Astrocyte (in vitro differentiated cells and primary cell): ENCODE measurements around the gene MXRA8. TPM values are rescaled to one million over a fixed set of nuclear protein-coding genes. Genes with fewer than 3 reads are reported as not detected.

Experiments used
- DNase-seq: peaks from one replicate; pipeline ENCODE4 v3.0.0-alpha.2; 2010; ENCODE audit warnings: low read depth
- FAIRE-seq: peaks from 2 replicates; lab custom pipeline; 2011; peaks lifted over from hg19 to GRCh38; lab: Jason Lieb, UNC
- H2AFZ ChIP-seq: 2 replicates; pipeline ENCODE4 v1.6.0; 2012; ENCODE audit warnings: low read depth, low read length, inconsistent platforms
- H3K27ac ChIP-seq: 2 replicates; pipeline ENCODE4 v1.5.1; 2011; ENCODE audit warnings: low read depth, low read length, inconsistent platforms
- H3K27me3 ChIP-seq: 2 replicates; pipeline ENCODE4 v1.6.0; 2011; ENCODE audit warnings: low read length, inconsistent platforms; ENCODE audit not compliant: insufficient read depth
- H3K36me3 ChIP-seq: 2 replicates; pipeline ENCODE4 v1.5.1; 2011; ENCODE audit warnings: low read length, inconsistent platforms; ENCODE audit not compliant: insufficient read depth
- H3K4me1 ChIP-seq: 2 replicates; pipeline ENCODE4 v1.5.1; 2011; ENCODE audit warnings: low read length, inconsistent platforms; ENCODE audit not compliant: insufficient read depth
- H3K4me2 ChIP-seq: 2 replicates; pipeline ENCODE4 v1.6.0; 2012; ENCODE audit warnings: low read length, inconsistent platforms
- H3K4me3 ChIP-seq: 2 replicates; pipeline ENCODE4 v1.5.1; 2011; ENCODE audit warnings: low read depth, mild to moderate bottlenecking, low read length, inconsistent platforms; ENCODE audit not compliant: insufficient read depth
- H3K79me2 ChIP-seq: 2 replicates; pipeline ENCODE4 v1.6.0; 2012; ENCODE audit warnings: mild to moderate bottlenecking, low read length, inconsistent platforms; ENCODE audit not compliant: insufficient read depth
- H3K9ac ChIP-seq: 2 replicates; pipeline ENCODE4 v1.6.0; 2012; ENCODE audit warnings: mild to moderate bottlenecking, low read length, inconsistent platforms
- H3K9me3 ChIP-seq: 2 replicates; pipeline ENCODE4 v1.5.1; 2012; ENCODE audit warnings: low read depth, mild to moderate bottlenecking, low read length, inconsistent platforms; ENCODE audit not compliant: insufficient read depth
- H4K20me1 ChIP-seq: 2 replicates; pipeline ENCODE4 v1.6.0; 2012; ENCODE audit warnings: low read length, inconsistent platforms; ENCODE audit not compliant: insufficient read depth
- H3K27ac Mint-ChIP-seq: one replicate; pipeline ENCODE4 v1.8.0; 2021; ENCODE audit warnings: mild to moderate bottlenecking, mixed read lengths; ENCODE audit not compliant: unreplicated experiment
- H3K27me3 Mint-ChIP-seq: one replicate; pipeline ENCODE4 v1.8.0; 2021; ENCODE audit warnings: low read depth, mixed read lengths; ENCODE audit not compliant: unreplicated experiment
- H3K36me3 Mint-ChIP-seq: one replicate; pipeline ENCODE4 v1.8.0; 2021; ENCODE audit warnings: low read depth, mixed read lengths; ENCODE audit not compliant: unreplicated experiment
- H3K4me1 Mint-ChIP-seq: one replicate; pipeline ENCODE4 v1.8.0; 2021; ENCODE audit warnings: low read depth, mixed read lengths; ENCODE audit not compliant: unreplicated experiment
- H3K4me3 Mint-ChIP-seq: one replicate; pipeline ENCODE4 v1.8.0; 2021; ENCODE audit warnings: mild to moderate bottlenecking, moderate library complexity, mixed read lengths; ENCODE audit not compliant: unreplicated experiment
- H3K9me3 Mint-ChIP-seq: one replicate; pipeline ENCODE4 v1.8.0; 2021; ENCODE audit warnings: mild to moderate bottlenecking, mixed read lengths; ENCODE audit not compliant: unreplicated experiment
- EZH2 ChIP-seq: IDR thresholded peaks from 2 replicates; pipeline ENCODE4 v1.6.1; 2012; ENCODE audit warnings: mild to moderate bottlenecking, low read length, inconsistent platforms; ENCODE audit not compliant: insufficient read depth
- total RNA-seq: library from RNA; stranded (reverse); gene quantifications from 2 replicates; pipeline ENCODE4 v1.2.1, GENCODE V29; 2021
- TF ChIP-seq, protein P1 (sequence below): IDR thresholded peaks from 2 replicates; pipeline ENCODE4 v1.5.1; 2011; ENCODE audit warnings: low read depth, mild to moderate bottlenecking, inconsistent platforms, low read length, moderate library complexity; ENCODE audit not compliant: insufficient read depth

Gene MXRA8
- total RNA-seq, 1 donor from 2014 or later: 112 TPM

DNA sequence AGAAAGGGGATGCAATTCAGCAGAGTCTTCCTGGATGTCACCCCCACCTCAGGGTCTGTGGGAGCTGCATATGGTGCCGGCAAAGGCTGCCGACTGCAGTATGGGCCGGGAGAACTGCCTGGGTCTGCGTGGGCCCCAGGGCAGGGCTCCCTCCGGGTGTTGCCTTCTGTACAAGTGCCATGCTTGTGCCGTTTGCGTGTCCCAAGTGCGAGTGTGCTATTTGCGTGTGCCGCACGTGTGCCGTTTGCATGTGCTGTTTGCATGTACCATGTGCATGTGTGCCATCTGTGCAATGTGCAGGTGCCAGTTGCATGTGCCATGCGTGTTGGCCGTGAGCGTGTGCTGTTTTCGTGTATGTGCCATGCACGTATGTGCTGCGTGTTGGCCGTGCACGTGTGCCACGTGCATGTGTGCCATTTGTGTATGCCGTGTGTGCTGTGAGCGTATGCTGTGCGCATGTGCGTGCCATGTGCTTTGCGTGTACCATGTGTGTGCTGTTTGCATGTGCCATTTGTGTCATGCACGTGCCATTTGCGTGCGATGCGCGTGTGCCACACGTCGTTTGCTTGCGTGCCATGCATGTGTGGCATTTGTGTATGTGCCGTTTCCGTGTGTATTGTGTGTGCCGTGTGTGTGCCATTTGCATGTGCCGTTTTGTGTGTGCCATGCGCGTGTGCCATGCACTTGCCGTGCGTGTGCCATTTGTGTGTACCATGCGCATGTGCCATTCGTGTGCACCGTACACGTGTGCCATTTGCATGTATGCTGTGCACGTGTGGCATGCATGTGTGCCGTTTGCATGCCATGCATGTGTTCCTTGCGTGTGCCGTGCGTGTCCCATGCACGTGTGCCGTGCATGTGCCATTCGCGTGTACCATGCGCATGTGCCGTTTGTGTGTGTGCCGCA lies 28.8 kb downstream of the MXRA8 start:
- H3K4me2 ChIP-seq: no peak overlapping the region
- H3K36me3 ChIP-seq: no peaks in the 10 kb centered on the region
- peaks cover 26% of the 10 kb centered on the region for H3K79me2 ChIP-seq
- no peak for DNase-seq
- no peaks in the 10 kb centered on the region for H3K9me3 Mint-ChIP-seq
- no peaks in the 10 kb centered on the region for H3K27me3 Mint-ChIP-seq
- H3K27ac Mint-ChIP-seq: peak overlapping the region; percentile 66
- H3K9ac ChIP-seq: no peak overlapping the region
- H3K9me3 ChIP-seq: no peaks in the 10 kb centered on the region
- H3K4me1 ChIP-seq: peaks cover 7% of the 10 kb centered on the region
- no peaks in the 10 kb centered on the region for H3K4me1 Mint-ChIP-seq
- H4K20me1 ChIP-seq: peaks cover 41% of the 10 kb centered on the region
- H3K27ac ChIP-seq: no peak overlapping the region
- H3K36me3 Mint-ChIP-seq: no peaks in the 10 kb centered on the region
- TF ChIP-seq EZH2: no peak
- TF ChIP-seq, protein P1, sequence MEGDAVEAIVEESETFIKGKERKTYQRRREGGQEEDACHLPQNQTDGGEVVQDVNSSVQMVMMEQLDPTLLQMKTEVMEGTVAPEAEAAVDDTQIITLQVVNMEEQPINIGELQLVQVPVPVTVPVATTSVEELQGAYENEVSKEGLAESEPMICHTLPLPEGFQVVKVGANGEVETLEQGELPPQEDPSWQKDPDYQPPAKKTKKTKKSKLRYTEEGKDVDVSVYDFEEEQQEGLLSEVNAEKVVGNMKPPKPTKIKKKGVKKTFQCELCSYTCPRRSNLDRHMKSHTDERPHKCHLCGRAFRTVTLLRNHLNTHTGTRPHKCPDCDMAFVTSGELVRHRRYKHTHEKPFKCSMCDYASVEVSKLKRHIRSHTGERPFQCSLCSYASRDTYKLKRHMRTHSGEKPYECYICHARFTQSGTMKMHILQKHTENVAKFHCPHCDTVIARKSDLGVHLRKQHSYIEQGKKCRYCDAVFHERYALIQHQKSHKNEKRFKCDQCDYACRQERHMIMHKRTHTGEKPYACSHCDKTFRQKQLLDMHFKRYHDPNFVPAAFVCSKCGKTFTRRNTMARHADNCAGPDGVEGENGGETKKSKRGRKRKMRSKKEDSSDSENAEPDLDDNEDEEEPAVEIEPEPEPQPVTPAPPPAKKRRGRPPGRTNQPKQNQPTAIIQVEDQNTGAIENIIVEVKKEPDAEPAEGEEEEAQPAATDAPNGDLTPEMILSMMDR: no peak
- no peaks in the 10 kb centered on the region for H3K27me3 ChIP-seq
- no peak overlapping the region for H3K4me3 Mint-ChIP-seq
- H3K4me3 ChIP-seq: no peak overlapping the region
- no peak for FAIRE-seq
- H2AFZ ChIP-seq: no peak overlapping the region

DNA sequence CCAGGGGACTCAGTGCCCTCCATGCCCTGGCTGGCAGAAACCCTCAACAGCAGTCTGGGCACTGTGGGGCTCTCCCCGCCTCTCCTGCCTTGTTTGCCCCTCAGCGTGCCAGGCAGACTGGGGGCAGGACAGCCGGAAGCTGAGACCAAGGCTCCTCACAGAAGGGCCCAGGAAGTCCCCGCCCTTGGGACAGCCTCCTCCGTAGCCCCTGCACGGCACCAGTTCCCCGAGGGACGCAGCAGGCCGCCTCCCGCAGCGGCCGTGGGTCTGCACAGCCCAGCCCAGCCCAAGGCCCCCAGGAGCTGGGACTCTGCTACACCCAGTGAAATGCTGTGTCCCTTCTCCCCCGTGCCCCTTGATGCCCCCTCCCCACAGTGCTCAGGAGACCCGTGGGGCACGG lies 30.1 kb downstream of the MXRA8 start:
- Histone ChIP-seq H2AFZ (no peak overlapping the region), H3K36me3 (no peaks in the 10 kb centered on the region), H3K4me2 (no peak overlapping the region), H3K27ac (no peak overlapping the region), H3K4me1 (peaks cover 11% of the 10 kb centered on the region), H3K9me3 (no peaks in the 10 kb centered on the region), H3K27me3 (no peaks in the 10 kb centered on the region), H3K4me3 (no peak overlapping the region), H3K79me2 (peaks cover 35% of the 10 kb centered on the region), H4K20me1 (peaks cover 39% of the 10 kb centered on the region), H3K9ac (no peak overlapping the region)
- H3K36me3 Mint-ChIP-seq: no peaks in the 10 kb centered on the region
- no peak for FAIRE-seq
- H3K27ac Mint-ChIP-seq: no peak overlapping the region
- TF ChIP-seq, protein P1: no peak
- TF ChIP-seq EZH2: no peak
- peaks cover 4% of the 10 kb centered on the region for H3K4me1 Mint-ChIP-seq
- no peaks in the 10 kb centered on the region for H3K9me3 Mint-ChIP-seq
- H3K4me3 Mint-ChIP-seq: no peak overlapping the region
- H3K27me3 Mint-ChIP-seq: no peaks in the 10 kb centered on the region
- DNase-seq: no peak

DNA sequence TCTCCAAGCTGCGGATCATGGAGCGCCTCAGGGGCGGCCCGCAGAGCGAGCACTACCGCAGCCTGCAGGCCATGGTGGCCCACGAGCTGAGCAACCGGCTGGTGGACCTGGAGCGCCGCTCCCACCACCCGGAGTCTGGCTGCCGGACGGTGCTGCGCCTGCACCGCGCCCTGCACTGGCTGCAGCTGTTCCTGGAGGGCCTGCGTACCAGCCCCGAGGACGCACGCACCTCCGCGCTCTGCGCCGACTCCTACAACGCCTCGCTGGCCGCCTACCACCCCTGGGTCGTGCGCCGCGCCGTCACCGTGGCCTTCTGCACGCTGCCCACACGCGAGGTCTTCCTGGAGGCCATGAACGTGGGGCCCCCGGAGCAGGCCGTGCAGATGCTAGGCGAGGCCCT lies 31.1 kb downstream of the MXRA8 start:
- no peaks in the 10 kb centered on the region for H3K27me3 ChIP-seq
- H3K27ac ChIP-seq: no peak overlapping the region
- Mint-ChIP-seq H3K4me3 (no peak overlapping the region), H3K4me1 (peaks cover 9% of the 10 kb centered on the region), H3K27me3 (no peaks in the 10 kb centered on the region), H3K27ac (no peak overlapping the region), H3K9me3 (no peaks in the 10 kb centered on the region), H3K36me3 (no peaks in the 10 kb centered on the region)
- DNase-seq (no peak), FAIRE-seq (no peak)
- peaks cover 42% of the 10 kb centered on the region for H3K79me2 ChIP-seq
- H3K4me2 ChIP-seq: no peak overlapping the region
- H2AFZ ChIP-seq: no peak overlapping the region
- H3K36me3 ChIP-seq: no peaks in the 10 kb centered on the region
- H3K4me1 ChIP-seq: peaks cover 14% of the 10 kb centered on the region
- H3K9me3 ChIP-seq: no peaks in the 10 kb centered on the region
- H3K9ac ChIP-seq: no peak overlapping the region
- no peak overlapping the region for H3K4me3 ChIP-seq
- H4K20me1 ChIP-seq: peaks cover 46% of the 10 kb centered on the region
- no peak for TF ChIP-seq EZH2
- TF ChIP-seq, protein P1: no peak
